Breast epithelium (tissue), 4 donors: ENCODE data around the gene GNAT3. TPM values are rescaled to one million over a fixed set of nuclear protein-coding genes. Genes with fewer than 3 reads are reported as not detected.

Experiments used
- DNase-seq, 2 donors: peaks; one replicate each; pipeline ENCODE4 v3.0.0-alpha.2; 2019; ENCODE audit warnings: low spot score in 2 of 2
- H3K27ac ChIP-seq, 2 donors: fragments of 200-600 bp; sonication (generic) in 1 of 2; one replicate each; pipeline ENCODE4 v1.5.1; 2016 to 2019; ENCODE audit warnings: mild to moderate bottlenecking in 1 of 2
- H3K27me3 ChIP-seq, 2 donors: fragments of 200-600 bp; sonication (generic) in 1 of 2; one replicate each; pipeline versions ENCODE4 v1.5.1 to v1.6.0; 2017 to 2019; ENCODE audit warnings: control low read depth in 1 of 2, mild to moderate bottlenecking in 1 of 2
- H3K36me3 ChIP-seq: fragments of 200-600 bp; one replicate; pipeline ENCODE4 v1.5.1; 2019
- H3K4me1 ChIP-seq, 2 donors: fragments of 200-600 bp; sonication (generic); one replicate each; pipeline ENCODE4 v1.5.1; 2016 to 2019; ENCODE audit warnings: control low read depth in 1 of 2
- H3K4me3 ChIP-seq, 3 donors: fragments of 200-600 bp; sonication (generic); 1 replicate in 2 of 3; 2 replicates in 1 of 3; pipeline ENCODE4 v1.5.1; 2016 to 2019; ENCODE audit warnings: mild to moderate bottlenecking in 3 of 3, moderate library complexity in 2 of 3
- H3K9me3 ChIP-seq, 2 donors: fragments of 200-600 bp; sonication (generic) in 1 of 2; one replicate each; pipeline ENCODE4 v1.5.1; 2016 to 2019; ENCODE audit warnings: control low read depth in 1 of 2
- CTCF ChIP-seq, 3 donors: fragments of 450-650 bp; IDR thresholded peaks; one replicate each; pipeline ENCODE4 v1.5.1; 2016 to 2017; ENCODE audit warnings: antibody characterized with exemption in 3 of 3, mild to moderate bottlenecking in 3 of 3, moderate library complexity in 3 of 3
- POLR2A ChIP-seq: fragments of 450-650 bp; IDR thresholded peaks from one replicate; pipeline ENCODE4 v1.6.1; 2016; ENCODE audit warnings: antibody characterized with exemption, mild to moderate bottlenecking, moderate library complexity
- POLR2AphosphoS5 ChIP-seq, 3 donors: sonication (generic); formaldehyde crosslinking; IDR thresholded peaks; one replicate each; pipeline ENCODE4 v1.6.1; 2017; ENCODE audit warnings: antibody characterized with exemption in 3 of 3
- intact Hi-C: fragments of 100-400 bp; cut with DNase I; formaldehyde crosslinking; loops from one replicate; pipeline ENCODE4 v1.15.1; 2023; ENCODE audit warnings: low total_unique reads
- total RNA-seq, 3 donors: library from RNA; depleted of rRNA; stranded (reverse); fragments of >200 nt; gene quantifications; one replicate each; pipeline ENCODE4 v1.1.0, GENCODE V29; 2016

The GNAT3 gene
- total RNA-seq, 3 donors from 2014 or later, result not detected

DNA sequence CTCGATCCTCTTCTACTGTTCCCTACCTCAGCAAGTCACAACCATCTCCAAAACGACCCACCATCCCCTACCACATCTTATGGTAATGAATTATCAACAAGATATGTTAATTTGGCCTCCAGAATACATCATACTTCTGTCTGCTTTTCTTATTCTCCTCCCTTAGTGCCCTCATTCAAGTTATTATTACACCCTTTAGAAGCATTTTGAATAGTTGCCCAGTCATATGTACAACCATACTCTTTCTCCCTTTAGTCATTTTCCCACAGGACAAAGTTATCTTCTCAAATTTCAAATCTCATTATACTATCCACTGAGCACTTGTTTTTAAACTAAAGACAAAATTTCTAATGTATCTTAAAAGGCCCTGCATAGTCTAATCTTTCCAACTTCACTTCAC, 71.0 kb downstream of the GNAT3 start:
- intact Hi-C loops, result no loop called here
- Histone ChIP-seq H3K36me3 (no peaks in the 10 kb centered on the region), H3K27ac (peak overlapping the region in 1 of 2 donors; percentile 5)

DNA sequence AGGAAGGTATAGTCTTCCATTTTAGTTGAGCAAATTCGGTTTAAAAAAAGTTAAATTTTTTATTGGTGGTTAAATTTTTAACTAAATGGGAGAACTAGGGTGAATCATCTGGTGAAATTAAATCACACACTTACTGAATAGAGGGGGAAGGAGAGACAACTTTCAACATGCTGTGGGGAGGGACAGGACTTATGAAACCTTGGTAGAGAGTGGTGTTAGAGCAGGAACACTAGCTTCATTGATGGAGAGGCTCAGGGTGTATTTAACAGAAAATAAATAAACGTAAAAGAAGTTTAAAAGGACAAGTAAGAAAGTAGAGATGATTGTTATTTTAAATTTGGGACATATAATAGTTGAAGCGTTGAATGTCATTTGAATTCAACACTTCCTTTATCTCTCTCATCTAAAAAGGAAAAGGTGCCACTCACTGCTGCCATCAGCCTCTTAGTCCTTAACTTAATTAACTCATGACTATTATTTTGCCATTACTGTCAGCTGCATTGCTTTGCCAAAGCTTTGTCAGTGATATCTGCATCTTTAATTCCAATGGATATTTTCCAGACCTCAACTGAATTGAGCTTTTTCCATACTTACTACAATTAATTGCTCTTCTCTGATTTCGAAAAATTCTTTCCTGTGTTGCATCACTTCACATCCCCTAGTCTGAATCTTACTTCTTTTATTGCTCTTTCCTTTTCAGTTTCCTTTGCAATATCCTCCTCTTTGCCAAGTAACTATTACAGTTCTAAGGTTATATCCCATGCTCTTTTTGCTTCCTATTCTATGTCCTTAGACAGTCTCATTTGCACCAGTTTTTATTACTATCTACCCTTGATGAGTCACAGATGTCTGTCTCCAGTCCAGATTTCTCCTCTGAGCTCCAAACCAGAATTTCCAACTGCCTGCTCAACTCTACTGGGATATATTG, 71.7 kb downstream of the GNAT3 start:
- no peak for DNase-seq
- no peaks in the 10 kb centered on the region for H3K4me1 ChIP-seq
- intact Hi-C loops, result no loop called here

More for the DNA sequence above, 71.0 kb downstream of the GNAT3 start:
- H3K9me3 ChIP-seq, result no peaks in the 10 kb centered on the region
- H3K27me3 ChIP-seq, result no peaks in the 10 kb centered on the region
- no peak for DNase-seq
- TF ChIP-seq POLR2AphosphoS5 (IDR thresholded peaks at IDR 0.05) (no peak), POLR2A (no peak), CTCF (IDR thresholded peaks at IDR 0.05) (no peak)
- no peak overlapping the region for H3K4me3 ChIP-seq
- no peaks in the 10 kb centered on the region for H3K4me1 ChIP-seq

GRCh38 chr7:80435521-80435920, 76.3 kb downstream of the GNAT3 start:
- intact Hi-C loops, result no loop called here
- no peak for DNase-seq
- Histone ChIP-seq H3K27ac (no peak overlapping the region), H3K4me3 (no peak overlapping the region), H3K36me3 (no peaks in the 10 kb centered on the region), H3K27me3 (no peaks in the 10 kb centered on the region), H3K4me1 (no peaks in the 10 kb centered on the region), H3K9me3 (peaks cover 0 to 2% of the 10 kb centered on the region in 2 donors)
- no peak for TF ChIP-seq CTCF (IDR thresholded peaks at IDR 0.05)
- no peak for TF ChIP-seq POLR2A
- no peak for TF ChIP-seq POLR2AphosphoS5 (IDR thresholded peaks at IDR 0.05)

More for the DNA sequence above, 71.7 kb downstream of the GNAT3 start:
- no peak overlapping the region for H3K4me3 ChIP-seq
- no peaks in the 10 kb centered on the region for H3K36me3 ChIP-seq
- TF ChIP-seq CTCF (IDR thresholded peaks at IDR 0.05), result no peak
- no peak for TF ChIP-seq POLR2AphosphoS5 (IDR thresholded peaks at IDR 0.05)
- TF ChIP-seq POLR2A, result no peak
- peak overlapping the region in 1 of 2 donors; percentile 52 for H3K27ac ChIP-seq
- no peaks in the 10 kb centered on the region for H3K9me3 ChIP-seq
- no peaks in the 10 kb centered on the region for H3K27me3 ChIP-seq

DNA sequence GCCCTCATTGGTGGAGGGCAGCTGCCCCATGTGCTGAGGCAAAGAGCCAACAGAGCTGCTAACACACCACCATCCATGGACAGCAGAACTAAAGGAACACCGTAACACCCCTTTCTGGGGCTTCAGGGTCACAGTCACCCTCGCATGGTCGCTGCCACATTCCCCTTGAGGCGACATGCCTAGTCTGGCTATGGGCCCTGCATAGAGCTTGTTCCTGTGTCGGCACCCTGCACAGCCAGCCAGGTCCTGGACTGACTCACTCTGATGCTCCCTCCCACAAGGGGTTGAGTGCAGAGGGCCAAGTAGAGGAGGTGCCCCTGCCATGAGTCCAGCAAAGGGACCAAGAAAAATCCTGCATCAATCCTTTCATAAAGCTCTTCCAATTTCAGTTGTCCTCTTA, 77.8 kb downstream of the GNAT3 start:
- Histone ChIP-seq H3K27me3 (no peaks in the 10 kb centered on the region), H3K27ac (no peak overlapping the region), H3K4me3 (no peak overlapping the region), H3K4me1 (no peaks in the 10 kb centered on the region), H3K9me3 (peaks cover 0 to 2% of the 10 kb centered on the region in 2 donors), H3K36me3 (no peaks in the 10 kb centered on the region)
- TF ChIP-seq CTCF (IDR thresholded peaks at IDR 0.05) (no peak), POLR2AphosphoS5 (IDR thresholded peaks at IDR 0.05) (no peak), POLR2A (no peak)
- no peak for DNase-seq
- intact Hi-C loops, result no loop called here

- DNase-seq, result no peak
These were observed 79.7 kb downstream of the GNAT3 start for GRCh38 chr7:80432166-80432565.

More at GRCh38 chr7:80432166-80432565, 79.7 kb downstream of the GNAT3 start:
- Histone ChIP-seq H3K4me1 (no peaks in the 10 kb centered on the region), H3K27ac (no peak overlapping the region), H3K36me3 (no peaks in the 10 kb centered on the region), H3K4me3 (no peak overlapping the region), H3K9me3 (peaks cover 0 to 2% of the 10 kb centered on the region in 2 donors), H3K27me3 (no peaks in the 10 kb centered on the region)
- TF ChIP-seq CTCF (IDR thresholded peaks at IDR 0.05), result no peak
- TF ChIP-seq POLR2A, result no peak
- no peak for TF ChIP-seq POLR2AphosphoS5 (IDR thresholded peaks at IDR 0.05)
- intact Hi-C loops, result no loop called here
